CD4-positive, alpha-beta T cell treated with Interleukin-4 for 1 hour (primary cell): Measurements from ENCODE around the gene AP2A2.
A peak's percentile ranks its signal among the peaks of the same experiment; 100 is the strongest.
"Not testable (repeated sequence)": the region's sequence is repeated elsewhere in the genome, so short reads cannot be mapped to it uniquely, and the experiment has no call there.

ENCODE experiments used
- DNase-seq, 2 donors: peaks; one replicate each; pipeline ENCODE4 v3.0.0-alpha.2; 2020 to 2022

AP2A2 gene

GRCh38 chr11:957212-957920 lies 31.7 kb downstream of the AP2A2 start:
- DNase-seq: no peak

DNA sequence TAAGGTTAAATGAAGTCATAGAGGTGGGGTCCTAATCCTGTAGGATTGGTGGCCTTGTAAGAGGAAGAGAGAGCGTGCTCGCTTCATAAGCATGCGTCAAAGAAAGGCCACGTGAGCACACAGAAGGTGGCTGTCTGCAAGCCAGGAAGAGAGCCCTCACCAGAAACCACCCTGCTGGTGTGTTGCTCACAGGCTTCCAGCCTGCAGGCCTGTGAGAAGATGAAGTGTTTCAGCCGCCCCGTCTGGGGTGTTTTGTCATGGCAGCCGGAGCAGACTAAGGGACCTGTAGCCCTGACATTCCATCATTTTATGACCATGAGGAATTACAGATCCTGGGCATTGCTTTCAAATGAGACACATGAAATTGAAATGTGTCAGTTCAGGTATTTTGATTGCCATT lies 32.4 kb downstream of the AP2A2 start:
- no peak for DNase-seq

DNA sequence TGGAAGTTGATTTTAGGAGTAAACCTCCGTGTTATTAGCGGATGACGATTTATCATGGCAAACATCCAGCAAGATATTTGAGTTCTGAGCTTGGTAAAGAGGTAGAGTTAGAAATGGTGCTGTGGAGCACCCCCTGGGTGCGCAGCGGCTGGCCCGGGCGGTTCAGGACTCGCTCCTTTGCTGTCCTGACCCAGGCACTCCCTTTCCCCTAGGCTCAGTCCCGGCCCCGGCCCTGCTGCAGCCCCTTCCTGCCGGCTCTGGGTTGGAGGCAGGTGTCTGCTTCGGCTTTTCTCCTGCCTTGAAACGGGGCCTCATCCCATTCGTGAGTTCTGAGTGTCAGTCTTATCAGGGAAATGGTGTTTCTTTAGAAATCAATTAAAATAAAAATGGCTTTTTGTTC lies 33.4 kb downstream of the AP2A2 start:
- no peak for DNase-seq

GRCh38 chr11:959608-960007 lies 33.9 kb downstream of the AP2A2 start:
- DNase-seq: no peak

DNA sequence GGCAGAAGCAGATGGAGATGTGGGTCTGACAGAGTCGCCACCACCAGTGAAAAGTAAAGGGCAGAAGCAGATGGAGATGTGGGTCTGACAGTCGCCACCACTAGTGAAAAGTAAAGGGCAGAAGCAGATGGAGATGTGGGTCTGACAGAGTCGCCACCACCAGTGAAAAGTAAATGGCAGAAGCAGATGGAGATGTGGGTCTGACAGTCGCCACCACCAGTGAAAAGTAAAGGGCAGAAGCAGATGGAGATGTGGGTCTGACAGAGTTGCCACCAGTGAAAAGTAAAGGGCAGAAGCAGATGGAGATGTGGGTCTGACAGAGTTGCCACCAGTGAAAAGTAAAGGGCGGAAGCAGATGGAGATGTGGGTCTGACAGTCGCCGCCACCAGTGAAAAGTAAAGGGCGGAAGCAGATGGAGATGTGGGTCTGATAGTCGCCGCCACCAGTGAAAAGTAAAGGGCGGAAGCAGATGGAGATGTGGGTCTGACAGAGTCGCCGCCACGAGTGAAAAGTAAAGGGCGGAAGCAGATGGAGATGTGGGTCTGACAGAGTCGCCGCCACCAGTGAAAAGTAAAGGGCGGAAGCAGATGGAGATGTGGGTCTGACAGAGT lies 35.7 kb downstream of the AP2A2 start:
- DNase-seq: peak; percentile 6 to 20

GRCh38 chr11:961921-962320 lies 36.3 kb downstream of the AP2A2 start:
- DNase-seq: no peak

DNA sequence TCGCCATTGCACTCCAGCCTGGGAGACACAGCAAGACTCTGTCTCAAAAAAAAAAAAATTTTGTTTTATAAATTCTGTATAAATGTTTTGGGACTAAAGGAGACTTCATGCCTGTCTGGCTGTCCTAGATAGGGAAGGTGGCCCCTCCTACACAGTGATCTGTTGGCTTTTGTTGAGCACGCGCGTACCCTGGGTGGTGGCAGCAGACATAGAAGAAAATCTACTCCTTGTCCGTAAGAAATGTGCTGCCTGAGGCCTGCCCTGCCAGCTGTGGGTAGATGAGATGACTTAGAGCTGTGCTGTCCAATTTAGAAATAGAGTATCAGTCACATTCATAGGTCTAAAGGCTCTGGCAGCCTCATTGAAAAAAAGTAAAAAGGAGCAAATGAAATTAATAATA lies 37.0 kb downstream of the AP2A2 start:
- DNase-seq: no peak

DNA sequence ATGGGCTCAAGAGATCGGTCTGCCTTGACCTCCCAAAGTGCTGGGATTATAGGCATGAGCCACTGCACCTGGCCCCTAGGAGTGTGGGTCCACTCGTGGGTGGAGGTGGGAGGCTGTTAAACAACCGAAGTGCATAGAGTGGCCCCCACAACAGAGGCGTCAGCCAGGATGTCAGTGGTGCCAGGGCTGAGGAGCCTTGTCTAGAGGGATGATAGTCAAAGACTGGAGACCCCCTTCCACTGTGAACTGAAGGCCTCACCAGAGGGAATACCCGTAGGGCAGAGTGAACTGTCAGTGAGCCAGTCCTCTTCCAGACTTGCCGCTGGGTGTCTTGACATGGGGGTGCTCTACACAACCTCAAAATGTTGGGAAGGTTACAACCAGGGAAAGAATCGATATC lies 38.2 kb downstream of the AP2A2 start:
- no peak for DNase-seq

GRCh38 chr11:965206-965775 lies 39.6 kb downstream of the AP2A2 start:
- DNase-seq: no peak

DNA sequence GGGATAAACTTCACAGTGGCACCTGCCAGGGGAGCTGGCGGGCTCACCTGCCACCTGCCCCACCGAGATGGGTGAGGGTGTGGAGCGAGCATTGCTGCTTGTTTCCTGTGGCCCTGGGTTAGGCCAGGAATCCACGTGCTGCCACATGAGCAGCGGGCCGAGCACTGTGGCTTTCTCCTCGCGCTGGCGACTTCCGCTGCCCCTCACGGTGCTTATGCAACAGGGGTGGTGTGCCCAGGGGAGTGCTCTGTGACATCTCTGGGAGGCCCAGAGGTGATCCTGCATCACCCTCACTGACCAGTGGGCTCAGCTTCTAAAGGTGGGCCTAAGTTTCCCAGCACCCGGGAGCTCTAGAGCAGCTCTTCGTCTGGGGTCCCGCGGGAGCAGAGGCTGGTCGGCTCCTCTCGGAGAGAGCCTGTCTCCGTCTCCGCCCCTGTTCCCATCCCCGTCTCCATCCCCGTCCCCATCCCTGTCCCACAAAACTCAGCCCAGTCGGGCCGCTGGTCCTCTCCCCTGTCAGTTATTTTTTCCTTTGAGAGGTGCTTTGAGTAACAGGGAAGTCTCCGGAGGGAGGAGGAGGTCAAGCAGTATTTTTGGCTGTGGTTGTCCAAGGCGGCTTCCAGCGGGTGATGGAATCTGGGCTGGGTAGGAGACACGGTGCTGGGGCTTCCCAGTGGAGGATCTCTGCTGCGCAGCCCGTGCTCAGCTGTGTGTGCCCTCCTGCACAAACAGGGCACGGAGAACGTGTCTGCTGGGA lies 42.5 kb downstream of the AP2A2 start:
- DNase-seq: no peak

- DNase-seq: no peak
Observed at GRCh38 chr11:968822-969221, 43.2 kb downstream of the AP2A2 start.

DNA sequence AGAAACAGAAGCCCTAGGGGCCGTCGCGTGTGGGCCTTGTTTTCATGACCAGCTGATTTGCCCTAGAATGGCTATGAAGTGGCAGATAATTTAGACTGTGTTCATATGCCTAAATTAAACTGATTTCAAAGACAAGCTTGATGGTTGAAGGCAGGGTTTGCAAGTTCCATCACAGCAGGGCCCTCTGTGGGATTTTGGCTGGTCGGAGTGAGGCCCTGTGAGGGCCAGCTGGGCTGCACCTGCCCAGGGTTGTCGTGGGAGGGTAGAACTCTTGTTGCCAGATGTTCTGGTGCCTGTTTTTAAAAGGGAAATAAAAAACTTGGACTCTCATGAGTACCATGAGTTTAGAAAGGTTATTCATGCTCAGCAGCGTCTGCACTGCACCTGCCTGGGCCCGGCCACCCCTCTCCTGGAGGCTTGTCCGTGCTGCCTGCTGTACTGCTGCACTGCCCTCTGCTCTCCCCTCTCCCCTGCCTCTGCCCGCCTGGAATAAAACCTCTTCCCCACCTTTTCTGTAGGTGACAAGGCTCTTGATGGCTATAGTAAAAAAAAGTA lies 44.1 kb downstream of the AP2A2 start:
- no peak for DNase-seq

DNA sequence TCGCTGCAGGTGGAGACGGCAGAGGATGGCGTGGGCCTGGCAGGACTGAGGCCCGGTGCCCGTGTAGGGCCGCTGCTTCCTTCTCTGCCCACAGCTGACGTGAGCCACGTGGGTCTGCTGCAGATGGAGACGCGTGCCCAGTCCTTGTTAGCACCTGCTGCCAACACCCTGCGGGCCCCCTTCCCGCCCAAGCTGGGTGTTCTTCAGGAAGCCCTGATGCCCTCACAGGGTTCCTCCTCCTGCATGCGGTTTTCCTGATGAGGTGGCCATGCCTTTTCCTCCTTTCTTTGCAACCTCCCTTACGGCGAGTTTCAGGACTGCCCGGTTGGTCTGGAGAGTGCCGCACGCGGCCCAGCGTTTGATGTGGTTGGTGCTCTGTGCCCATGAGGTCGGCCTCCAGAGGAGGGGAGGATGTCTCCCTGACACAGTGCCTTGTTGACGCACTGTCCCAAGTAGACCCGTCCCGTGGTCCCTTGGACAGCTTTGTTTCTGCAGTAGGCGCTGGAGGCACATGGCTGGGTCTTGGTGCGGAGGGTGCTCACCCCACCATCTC lies 44.7 kb downstream of the AP2A2 start:
- DNase-seq: peak in 1 of 2 donors; percentile 16

- no peak for DNase-seq
Observed at GRCh38 chr11:971092-971690, 45.5 kb downstream of the AP2A2 start.

DNA sequence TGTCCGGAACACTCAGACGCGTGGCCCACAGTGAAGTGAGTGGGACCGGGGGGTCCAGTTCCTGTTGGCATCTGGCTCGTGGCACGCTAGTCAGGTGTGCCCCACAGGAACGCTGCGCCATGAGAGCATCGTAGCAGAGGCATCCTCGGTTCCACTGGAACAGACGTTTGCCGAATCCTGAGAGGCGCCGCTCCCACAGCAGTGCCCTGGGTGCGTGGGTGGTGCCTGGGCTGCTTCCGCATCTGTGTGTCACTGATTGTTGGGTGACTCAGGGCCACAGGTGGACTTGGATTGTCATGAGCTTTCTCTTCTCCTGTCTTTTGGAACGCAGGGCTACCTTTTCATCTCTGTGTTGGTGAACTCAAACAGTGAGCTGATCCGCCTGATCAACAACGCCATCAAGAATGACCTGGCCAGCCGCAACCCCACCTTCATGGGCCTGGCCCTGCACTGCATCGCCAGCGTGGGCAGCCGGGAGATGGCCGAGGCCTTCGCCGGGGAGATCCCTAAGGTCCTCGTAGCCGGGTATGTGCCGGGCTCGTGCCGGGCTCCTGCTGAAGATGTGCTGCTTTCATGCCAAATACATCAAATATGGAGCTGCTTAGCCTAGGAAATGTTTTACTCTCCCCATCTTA lies 46.2 kb downstream of the AP2A2 start:
- no peak for DNase-seq

DNA sequence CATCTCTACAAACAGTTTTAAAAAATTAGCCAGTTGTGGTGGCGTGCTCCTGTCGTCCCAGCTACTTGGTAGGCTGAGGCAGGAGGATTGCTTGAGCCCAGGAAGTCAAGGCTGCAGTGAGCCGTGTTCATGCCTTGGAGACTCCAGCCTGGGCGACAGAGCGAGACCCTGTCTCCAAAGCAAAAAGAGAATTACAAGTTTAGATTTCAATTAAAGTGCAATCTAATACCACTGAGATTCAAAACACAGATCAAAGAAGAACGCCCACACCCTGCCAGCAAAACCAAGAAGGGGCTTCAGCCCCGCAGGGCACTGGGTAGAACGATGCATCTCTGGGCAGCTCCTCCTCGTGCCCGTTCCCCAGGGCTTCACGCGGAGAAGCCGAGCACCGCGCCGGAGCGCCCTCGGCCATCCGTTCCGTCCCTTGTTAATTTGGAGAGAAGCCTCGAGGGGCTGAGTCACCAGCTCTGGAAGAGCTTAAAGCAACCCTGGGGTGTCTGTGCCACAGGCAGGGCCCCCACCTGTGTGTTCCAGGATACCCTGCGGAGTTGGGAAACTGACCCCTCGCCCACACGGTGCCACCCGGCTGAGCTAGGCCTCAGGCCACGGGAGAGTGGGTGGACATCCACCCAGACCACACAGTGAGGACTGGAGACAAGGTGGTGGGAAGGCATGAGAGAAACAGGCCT lies 47.0 kb downstream of the AP2A2 start:
- DNase-seq: no peak

- no peak for DNase-seq
Observed at GRCh38 chr11:973237-973636, 47.6 kb downstream of the AP2A2 start.

DNA sequence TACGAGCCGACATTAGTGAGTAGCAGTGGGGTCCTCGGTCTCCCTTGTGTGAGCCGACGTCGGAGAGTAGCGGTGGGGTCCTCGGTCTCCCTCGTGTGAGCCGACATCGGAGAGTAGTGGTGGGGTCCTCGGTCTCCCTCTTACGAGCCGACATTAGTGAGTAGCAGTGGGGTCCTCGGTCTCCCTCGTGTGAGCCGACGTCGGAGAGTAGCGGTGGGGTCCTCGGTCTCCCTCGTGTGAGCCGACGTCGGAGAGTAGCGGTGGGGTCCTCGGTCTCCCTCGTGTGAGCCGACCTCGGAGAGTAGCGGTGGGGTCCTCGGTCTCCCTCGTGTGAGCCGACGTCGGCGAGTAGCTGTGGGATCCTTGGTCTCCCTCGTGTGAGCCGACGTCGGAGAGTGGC lies 49.7 kb downstream of the AP2A2 start:
- DNase-seq: not testable (repeated sequence)

DNA sequence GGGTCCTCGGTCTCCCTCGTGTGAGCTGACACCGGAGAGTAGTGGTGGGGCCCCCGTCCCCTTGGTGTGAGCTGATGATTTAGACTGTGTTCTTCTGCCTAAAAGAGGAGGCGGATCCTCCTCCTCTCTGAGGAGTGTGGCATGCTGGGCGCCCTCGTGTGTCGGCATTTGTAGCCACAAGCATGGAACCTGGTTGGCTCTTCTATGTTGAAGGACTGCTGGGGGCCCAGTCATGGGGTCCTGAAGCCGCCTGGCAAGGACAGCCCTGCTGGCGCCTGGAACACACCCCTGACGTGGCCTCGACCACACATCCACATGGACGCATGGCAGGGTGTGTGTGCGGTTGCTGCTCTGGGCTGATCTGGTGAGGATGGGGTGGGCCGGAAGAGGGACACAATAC lies 50.2 kb downstream of the AP2A2 start:
- peak in 1 of 2 donors; percentile 9 for DNase-seq

DNA sequence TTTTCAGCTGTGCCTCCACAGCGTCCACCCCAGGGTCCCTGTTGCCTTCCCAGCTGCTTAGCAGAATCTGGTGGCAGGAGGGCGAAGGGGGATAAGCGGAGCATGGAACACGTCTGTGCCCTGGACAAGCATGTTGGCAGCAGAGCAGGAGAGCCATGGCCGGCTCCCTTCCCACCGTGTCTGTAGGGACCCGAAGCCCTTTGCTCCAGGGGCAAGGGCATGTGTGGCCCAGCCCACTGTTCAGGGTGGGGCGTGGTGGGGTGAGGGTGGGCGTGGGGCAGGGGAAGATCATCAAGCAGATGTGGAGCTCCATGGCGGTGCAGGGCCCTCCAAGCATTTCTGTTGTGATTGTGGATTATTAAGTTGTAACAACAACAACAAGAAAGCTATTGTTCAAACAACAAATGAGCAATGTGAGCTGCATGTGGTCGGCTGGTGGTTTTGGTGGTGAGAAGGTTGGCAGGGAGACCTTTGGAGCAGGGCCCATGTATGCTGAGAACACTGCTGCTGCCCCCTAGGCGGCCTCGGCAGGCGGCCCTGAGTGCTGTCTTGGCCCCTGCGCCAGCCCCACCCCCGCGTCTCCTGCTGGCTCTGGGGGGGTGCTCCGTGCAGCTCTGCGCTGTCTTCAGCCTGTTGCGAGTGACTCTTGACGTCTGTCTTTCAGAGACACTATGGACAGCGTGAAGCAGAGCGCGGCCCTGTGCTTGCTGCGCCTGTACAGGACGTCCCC lies 50.9 kb downstream of the AP2A2 start:
- DNase-seq: no peak
